OCI-LY3 (cell line): ENCODE results near the gene TRAPPC2L.

Source experiments
- CTCF ChIP-seq: fragments of 200-600, 300-600 bp; sonication (generic); IDR thresholded peaks from 2 replicates; pipeline ENCODE4 v1.5.1; 2014; ENCODE audit warnings: antibody characterized with exemption, low read length, low read depth
- EZH2phosphoT487 ChIP-seq: fragments of 200-600 bp; shearing (Covaris generic); IDR thresholded peaks from 2 replicates; pipeline ENCODE4 v1.6.1; 2018; ENCODE audit warnings: antibody characterized with exemption, mixed run types, low read depth

- TF ChIP-seq CTCF (no peak), EZH2phosphoT487 (no peak)
These were observed 45.0 kb upstream of the TRAPPC2L start, which contains the start of gene APRT for GRCh38 chr16:88811769-88812512.
